PC-9 (cell line): ENCODE data around the gene PEX11G. TPM values are rescaled to one million over a fixed set of nuclear protein-coding genes. Genes with fewer than 3 reads are reported as not detected.

ENCODE experiments used
- BruUV-seq: library from RNA; stranded (reverse); fragments of 400-500 nt; replicated peaks from 2 replicates; lab custom pipeline; 2021; lab: Mats Ljungman, UMichigan
- CTCF ChIA-PET: fragments of 300-600 bp; sonication (Branson Sonifier 250); formaldehyde crosslinking; loops from one replicate; lab custom pipeline; 2022; ENCODE audit warnings: antibody characterized with exemption; lab: Charles Lee
- POLR2A ChIA-PET: fragments of 300-600 bp; sonication (Branson Sonifier 250); formaldehyde crosslinking; loops from one replicate; lab custom pipeline; 2022; ENCODE audit warnings: antibody characterized with exemption; ENCODE audit not compliant: unreplicated experiment; lab: Charles Lee
- DNase-seq, 2 experiments: peaks; one replicate each; pipeline versions ENCODE4 v3.0.0 to v3.0.0-alpha.2; 2015 to 2022; ENCODE audit warnings: mixed read lengths in 1 of 2
- H2AFZ ChIP-seq: fragments of 200-600 bp; sonication (generic); 2 replicates; pipeline ENCODE4 v1.8.1; 2017; ENCODE audit warnings: antibody characterized with exemption
- H3F3A ChIP-seq: fragments of 200-600 bp; sonication (generic); 2 replicates; pipeline ENCODE4 v1.8.1; 2017; ENCODE audit warnings: antibody characterized with exemption, mild to moderate bottlenecking, low read depth; ENCODE audit not compliant: insufficient read depth
- H3K27ac ChIP-seq: fragments of 200-600 bp; sonication (generic); 2 replicates; pipeline ENCODE4 v1.6.1; 2016; ENCODE audit warnings: mixed run types
- H3K27me3 ChIP-seq: fragments of 200-600 bp; sonication (generic); 2 replicates; pipeline ENCODE4 v1.6.1; 2016; ENCODE audit warnings: low read depth, mixed run types; ENCODE audit not compliant: insufficient read depth
- H3K36me3 ChIP-seq: fragments of 200-600 bp; sonication (generic); 2 replicates; pipeline ENCODE4 v1.6.1; 2016; ENCODE audit warnings: low read depth, mixed run types
- H3K4me1 ChIP-seq: fragments of 200-600 bp; sonication (generic); replicated peaks from 2 replicates; pipeline ENCODE4 v1.6.1; 2016; ENCODE audit warnings: mixed run types; ENCODE audit not compliant: insufficient read depth
- H3K4me2 ChIP-seq: fragments of 200-600 bp; sonication (generic); 2 replicates; pipeline ENCODE4 v1.6.1; 2017; ENCODE audit warnings: mixed run types
- H3K4me3 ChIP-seq: fragments of 200-600 bp; sonication (generic); 2 replicates; pipeline ENCODE4 v1.6.1; 2016; ENCODE audit warnings: mixed run types
- H3K79me2 ChIP-seq: fragments of 200-600 bp; sonication (generic); 2 replicates; pipeline ENCODE4 v1.6.1; 2017; ENCODE audit warnings: low read depth, mixed run types
- H3K9me2 ChIP-seq: fragments of 200-600 bp; sonication (generic); 2 replicates; pipeline ENCODE4 v1.8.1; 2017; ENCODE audit warnings: mild to moderate bottlenecking; ENCODE audit not compliant: insufficient read depth
- H3K9me3 ChIP-seq: fragments of 200-600 bp; sonication (generic); 2 replicates; pipeline ENCODE4 v1.8.1; 2016; ENCODE audit warnings: low read depth; ENCODE audit not compliant: insufficient read depth
- H4K20me1 ChIP-seq: fragments of 200-600 bp; sonication (generic); 2 replicates; pipeline ENCODE4 v1.8.1; 2017; ENCODE audit not compliant: insufficient read depth
- EZH2 ChIP-seq: fragments of 200-600 bp; sonication (generic); IDR thresholded peaks from 2 replicates; pipeline ENCODE4 v1.8.0; 2017; ENCODE audit warnings: antibody characterized with exemption, low read depth
- intact Hi-C: fragments of 100-400 bp; cut with micrococcal nuclease; formaldehyde crosslinking; loops from one replicate; pipeline ENCODE4 v1.10.0; 2022; ENCODE audit not compliant: unreplicated experiment
- total RNA-seq: library from RNA; stranded (reverse); gene quantifications from 2 replicates; pipeline ENCODE4 v1.2.3, GENCODE V29; 2021
- TF ChIP-seq, protein P1 (sequence below): fragments of 200-600 bp; sonication (generic); conservative IDR thresholded peaks from 2 replicates; pipeline ENCODE4 v1.6.1; 2017; ENCODE audit warnings: mixed run types, antibody characterized with exemption, mild to moderate bottlenecking, moderate library complexity

PEX11G gene
- total RNA-seq, 1 experiment from 2014 or later: 10.5 TPM

DNA sequence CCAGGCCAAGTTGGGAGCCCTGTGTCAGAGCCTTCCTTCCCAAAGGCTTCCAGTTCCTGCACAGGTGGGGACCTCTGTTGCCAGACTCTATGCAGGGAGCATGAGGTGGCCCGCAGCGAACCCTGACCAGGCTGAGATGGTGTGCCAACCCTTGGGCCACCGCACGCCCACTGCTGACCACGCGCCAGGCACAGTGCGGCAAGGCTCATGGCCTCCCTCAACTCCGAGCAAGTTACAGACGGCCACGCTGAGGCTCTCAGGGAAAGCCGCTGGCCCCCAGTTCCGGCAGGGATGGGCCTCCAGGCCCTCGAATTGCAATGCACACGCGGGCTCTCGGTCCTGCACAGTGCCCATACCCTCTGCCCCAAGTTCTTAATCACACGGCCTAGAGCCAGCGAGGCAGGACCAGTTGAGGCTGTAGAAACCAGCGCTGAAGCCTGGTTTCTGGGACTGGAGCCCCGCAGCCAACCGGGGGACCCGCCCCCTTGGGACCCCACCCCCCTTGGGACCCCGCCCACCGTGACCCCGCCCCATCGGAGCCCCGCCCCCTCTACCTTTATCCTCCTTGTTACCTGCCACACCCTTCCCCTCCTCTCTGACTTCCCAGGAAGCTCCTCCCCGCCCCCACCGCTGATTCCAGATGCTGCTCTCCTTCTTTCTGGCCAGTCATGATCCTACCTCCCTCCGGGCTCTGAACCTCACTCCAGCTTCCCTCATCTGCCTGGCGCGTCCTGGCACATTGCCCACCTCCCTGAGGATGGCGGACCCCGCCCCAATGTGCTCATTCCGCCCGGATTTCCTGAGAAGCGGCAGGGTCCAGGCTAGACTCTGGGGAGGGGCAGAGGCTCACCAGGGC is 6.0 kb downstream of the PEX11G start:
- Histone ChIP-seq H3K9me3 (no peaks in the 10 kb centered on the region), H2AFZ (no peak overlapping the region), H3K4me2 (peak overlapping the region; percentile 70), H3K79me2 (peaks cover under 1% of the 10 kb centered on the region; the same call in 1 of the 2 replicates), H4K20me1 (no peaks in the 10 kb centered on the region), H3K4me3 (no peak overlapping the region), H3K36me3 (no peaks in the 10 kb centered on the region), H3K4me1 (peaks cover 41% of the 10 kb centered on the region), H3F3A (peaks cover 37% of the 10 kb centered on the region; the same call in 1 of the 2 replicates), H3K9me2 (no peaks in the 10 kb centered on the region), H3K27me3 (no peaks in the 10 kb centered on the region), H3K27ac (peak overlapping the region; percentile 46)
- intact Hi-C loops: no loop called here
- ChIA-PET CTCF (interaction anchor here (0.6 to 0.7 kb wide), 2 partner anchors 98 to 116 kb away, joined by 5 to 7 read pairs; no protein-coding TSS in a partner anchor), POLR2A (no interaction called here)
- DNase-seq: peak in 1 of 2 experiments; percentile 56
- no TSS peak for BruUV-seq
- no peak for TF ChIP-seq EZH2
- TF ChIP-seq, protein P1, sequence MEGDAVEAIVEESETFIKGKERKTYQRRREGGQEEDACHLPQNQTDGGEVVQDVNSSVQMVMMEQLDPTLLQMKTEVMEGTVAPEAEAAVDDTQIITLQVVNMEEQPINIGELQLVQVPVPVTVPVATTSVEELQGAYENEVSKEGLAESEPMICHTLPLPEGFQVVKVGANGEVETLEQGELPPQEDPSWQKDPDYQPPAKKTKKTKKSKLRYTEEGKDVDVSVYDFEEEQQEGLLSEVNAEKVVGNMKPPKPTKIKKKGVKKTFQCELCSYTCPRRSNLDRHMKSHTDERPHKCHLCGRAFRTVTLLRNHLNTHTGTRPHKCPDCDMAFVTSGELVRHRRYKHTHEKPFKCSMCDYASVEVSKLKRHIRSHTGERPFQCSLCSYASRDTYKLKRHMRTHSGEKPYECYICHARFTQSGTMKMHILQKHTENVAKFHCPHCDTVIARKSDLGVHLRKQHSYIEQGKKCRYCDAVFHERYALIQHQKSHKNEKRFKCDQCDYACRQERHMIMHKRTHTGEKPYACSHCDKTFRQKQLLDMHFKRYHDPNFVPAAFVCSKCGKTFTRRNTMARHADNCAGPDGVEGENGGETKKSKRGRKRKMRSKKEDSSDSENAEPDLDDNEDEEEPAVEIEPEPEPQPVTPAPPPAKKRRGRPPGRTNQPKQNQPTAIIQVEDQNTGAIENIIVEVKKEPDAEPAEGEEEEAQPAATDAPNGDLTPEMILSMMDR: no peak

DNA sequence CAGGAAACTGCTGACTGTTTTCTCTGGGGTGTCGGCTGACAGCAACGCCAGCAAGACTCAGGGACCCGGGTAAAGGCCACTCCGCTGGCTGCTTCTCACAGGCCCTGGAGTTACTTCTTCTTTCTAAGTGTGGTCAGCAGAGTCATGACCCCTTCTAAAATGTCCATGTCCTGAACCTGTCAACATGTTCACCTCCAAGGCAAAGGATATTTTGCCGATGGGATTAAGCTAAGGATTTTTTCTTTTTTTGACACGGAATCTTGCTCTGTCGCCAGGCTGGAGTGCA is 7.9 kb downstream of the PEX11G start:
- ChIA-PET CTCF (no interaction called here), POLR2A (interaction anchor here (0.7 kb wide), 1 partner anchor 53 kb away, joined by 4 read pairs; no protein-coding TSS in a partner anchor)
- Histone ChIP-seq H3K9me2 (no peaks in the 10 kb centered on the region), H4K20me1 (no peaks in the 10 kb centered on the region), H3K9me3 (no peaks in the 10 kb centered on the region), H3K36me3 (no peaks in the 10 kb centered on the region), H3K79me2 (no peaks in the 10 kb centered on the region), H2AFZ (no peak overlapping the region), H3K27me3 (no peaks in the 10 kb centered on the region), H3K4me1 (peaks cover 38% of the 10 kb centered on the region), H3F3A (peaks cover 31% of the 10 kb centered on the region; the same call in 1 of the 2 replicates), H3K4me3 (no peak overlapping the region), H3K27ac (peak overlapping the region; percentile 40; the same call in 1 of the 2 replicates), H3K4me2 (no peak overlapping the region)
- no peak for TF ChIP-seq EZH2
- TF ChIP-seq, protein P1: no peak
- no TSS peak for BruUV-seq
- intact Hi-C loops: no loop called here
- no peak for DNase-seq

DNA sequence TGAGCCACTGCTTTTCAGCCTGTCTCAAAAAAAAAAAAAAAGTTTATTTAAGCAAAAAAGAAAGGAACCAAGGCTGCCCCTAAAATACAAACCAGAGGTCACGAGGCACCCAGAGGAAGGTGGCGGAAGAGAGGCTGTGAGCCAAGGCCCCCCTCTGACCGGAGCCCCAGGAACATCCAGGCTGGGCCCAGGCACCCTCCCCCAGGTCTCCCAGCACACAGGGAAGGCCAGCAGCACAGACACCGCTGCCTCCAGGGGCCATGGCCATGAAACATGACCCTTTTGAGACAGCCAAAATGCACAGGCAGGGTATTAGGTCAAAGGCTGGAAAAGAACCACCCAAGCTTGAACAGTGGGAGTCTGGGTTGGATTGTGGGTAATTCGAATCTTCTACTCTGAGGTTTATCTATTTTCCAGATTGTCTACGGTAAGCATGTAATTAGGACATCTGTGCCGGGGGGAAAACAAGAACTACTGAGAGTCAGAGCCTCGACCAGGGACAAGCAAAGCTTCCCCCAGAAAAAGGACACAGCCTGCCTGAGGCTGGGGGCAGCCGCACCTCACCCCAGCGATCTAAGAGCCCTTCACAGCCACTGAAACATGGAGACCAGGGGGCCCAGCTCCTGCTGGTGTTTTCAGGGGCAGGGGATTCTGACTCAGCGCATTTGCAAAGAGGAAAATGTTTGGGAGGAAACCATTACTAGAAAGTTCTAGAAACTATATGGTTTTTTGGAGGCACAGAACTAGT is 8.4 kb downstream of the PEX11G start:
- intact Hi-C loops: no loop called here
- peak overlapping the region; percentile 40 for H3K27ac ChIP-seq
- POLR2A ChIA-PET: interaction anchor here (0.7 kb wide), 1 partner anchor 53 kb away, joined by 4 read pairs; no protein-coding TSS in a partner anchor
- H3K4me3 ChIP-seq: no peak overlapping the region
- H3K9me3 ChIP-seq: no peaks in the 10 kb centered on the region
- no peaks in the 10 kb centered on the region for H4K20me1 ChIP-seq
- H3F3A ChIP-seq: peaks cover 31% of the 10 kb centered on the region; the same call in 1 of the 2 replicates
- H3K4me1 ChIP-seq: peaks cover 38% of the 10 kb centered on the region
- no peaks in the 10 kb centered on the region for H3K9me2 ChIP-seq
- no peaks in the 10 kb centered on the region for H3K27me3 ChIP-seq
- no peak for DNase-seq
- H2AFZ ChIP-seq: no peak overlapping the region
- no peaks in the 10 kb centered on the region for H3K36me3 ChIP-seq
- no TSS peak for BruUV-seq
- H3K4me2 ChIP-seq: peak overlapping the region; percentile 14; the same call in 1 of the 2 replicates
- CTCF ChIA-PET: no interaction called here
- no peaks in the 10 kb centered on the region for H3K79me2 ChIP-seq
- TF ChIP-seq, protein P1: no peak
- TF ChIP-seq EZH2: no peak
